HCT116 (cell line): ENCODE data around the gene ITPK1. TPM values are rescaled to one million over a fixed set of nuclear protein-coding genes. Genes with fewer than 3 reads are reported as not detected.

ENCODE experiments used
- ATAC-seq: fragments of 200-7000 bp; cut with Tn5 transposase; 2 replicates; pipeline ENCODE4 v1.9.1; 2020; ENCODE audit warnings: mild to moderate bottlenecking, moderate library complexity
- BruUV-seq: library from RNA; stranded (reverse); fragments of 400-500 nt; replicated peaks from 2 replicates; lab custom pipeline; 2021; lab: Mats Ljungman, UMichigan
- CTCF ChIA-PET: fragments of 300-600 bp; sonication (Branson Sonifier 250); formaldehyde crosslinking; loops from one replicate; lab custom pipeline; 2021; ENCODE audit warnings: antibody characterized with exemption; lab: Charles Lee
- POLR2A ChIA-PET: fragments of 300-600, 350-600 bp; sonication (Branson Sonifier 250); formaldehyde crosslinking; loops from one replicate; lab custom pipeline; 2021; ENCODE audit warnings: antibody characterized with exemption; lab: Charles Lee
- RAD21 ChIA-PET, 2 experiments: fragments of 300-600 bp; sonication (Branson Sonifier 250); formaldehyde crosslinking; loops; one replicate each; lab custom pipeline; 2023; ENCODE audit warnings: low total read pairs in 2 of 2; ENCODE audit not compliant: uncharacterized antibody in 2 of 2, unreplicated experiment in 2 of 2, low non-redundant PET in 1 of 2; lab: Charles Lee
- DNase-seq: peaks from one replicate; pipeline ENCODE4 v3.0.0-alpha.2; 2010; ENCODE audit warnings: low read depth, low spot score
- H2AFZ ChIP-seq: fragments of 200-600 bp; shearing (Covaris generic), sonication (generic); 2 replicates; pipeline ENCODE4 v1.6.1; 2017; ENCODE audit warnings: low read depth, mixed run types, mixed read lengths, antibody characterized with exemption, low read length; ENCODE audit not compliant: poor library complexity, severe bottlenecking
- H3K27ac ChIP-seq: 2 replicates; pipeline ENCODE4 v1.5.1; 2012; ENCODE audit warnings: low read depth, low read length
- H3K27me3 ChIP-seq: fragments of 200-600 bp; sonication (generic); 2 replicates; pipeline ENCODE4 v1.6.1; 2016; ENCODE audit warnings: mixed run types, low read length, mixed read lengths; ENCODE audit not compliant: insufficient read depth
- H3K36me3 ChIP-seq, 2 experiments: fragments of 200-500 bp in 1 of 2; fragments of 200-600 bp in 1 of 2; sonication (Bioruptor generic) in 1 of 2; sonication (generic) in 1 of 2; 2 replicates each; pipeline versions ENCODE4 v1.5.1 to v1.6.1; 2014 to 2016; ENCODE audit warnings: low read length in 2 of 2, inconsistent platforms in 1 of 2, mixed read lengths in 1 of 2, mixed run types in 1 of 2; ENCODE audit not compliant: insufficient read depth in 2 of 2, control insufficient read depth in 1 of 2
- H3K4me1 ChIP-seq, 2 experiments: fragments of 200-600 bp in 1 of 2; sonication (generic) in 1 of 2; 2 replicates each; pipeline versions ENCODE4 v1.5.1 to v1.6.1; 2012 to 2017; ENCODE audit warnings: low read length in 2 of 2, inconsistent platforms in 1 of 2, mild to moderate bottlenecking in 1 of 2, mixed read lengths in 1 of 2, mixed run types in 1 of 2, moderate library complexity in 1 of 2; ENCODE audit not compliant: insufficient read depth in 2 of 2, control insufficient read depth in 1 of 2
- H3K4me2 ChIP-seq: fragments of 200-600 bp; sonication (generic); 2 replicates; pipeline ENCODE4 v1.6.1; 2017; ENCODE audit warnings: mixed run types, low read length, mixed read lengths
- H3K4me3 ChIP-seq, 2 experiments: fragments of 200-600 bp in 1 of 2; sonication (generic) in 1 of 2; replicated peaks in 1 of 2; 2 replicates each; pipeline ENCODE4 v1.5.1; 2011 to 2016; ENCODE audit warnings: low read length in 2 of 2, control low read depth in 1 of 2, low read depth in 1 of 2, mild to moderate bottlenecking in 1 of 2, mixed read lengths in 1 of 2, mixed run types in 1 of 2
- H3K79me2 ChIP-seq: fragments of 200-600 bp; sonication (generic); 2 replicates; pipeline ENCODE4 v1.6.1; 2017; ENCODE audit warnings: mild to moderate bottlenecking, mixed run types, low read length, moderate library complexity, mixed read lengths; ENCODE audit not compliant: insufficient read depth
- H3K9ac ChIP-seq: fragments of 200-600 bp; sonication (generic); 2 replicates; pipeline ENCODE4 v1.6.1; 2016; ENCODE audit warnings: low read length, mixed read lengths
- H3K9me2 ChIP-seq: fragments of 200-600 bp; sonication (generic), shearing (Covaris generic); 2 replicates; pipeline ENCODE4 v1.6.1; 2017; ENCODE audit warnings: mixed run types, mild to moderate bottlenecking, moderate library complexity; ENCODE audit not compliant: insufficient read depth
- H3K9me3 ChIP-seq, 2 experiments: fragments of 200-500 bp in 1 of 2; fragments of 200-600 bp in 1 of 2; sonication (Bioruptor generic) in 1 of 2; sonication (generic) in 1 of 2; 2 replicates each; pipeline ENCODE4 v1.6.1; 2014 to 2017; ENCODE audit warnings: low read length in 2 of 2, mixed read lengths in 2 of 2, inconsistent platforms in 1 of 2, low read depth in 1 of 2, mild to moderate bottlenecking in 1 of 2, mixed run types in 1 of 2, moderate library complexity in 1 of 2; ENCODE audit not compliant: control insufficient read depth in 1 of 2, insufficient read depth in 1 of 2
- H4K20me1 ChIP-seq: fragments of 200-600 bp; sonication (generic), shearing (Covaris generic); 2 replicates; pipeline ENCODE4 v1.6.1; 2017; ENCODE audit warnings: mixed run types, mild to moderate bottlenecking, moderate library complexity; ENCODE audit not compliant: insufficient read depth
- ATF3 ChIP-seq: IDR thresholded peaks from 2 replicates; pipeline ENCODE4 v1.6.1; 2012
- CBX3 ChIP-seq: IDR thresholded peaks from 2 replicates; pipeline ENCODE4 v1.6.1; 2012; ENCODE audit warnings: low read depth
- CEBPB ChIP-seq: IDR thresholded peaks from 2 replicates; pipeline ENCODE4 v1.6.1; 2012; ENCODE audit warnings: low read depth
- EGR1 ChIP-seq: IDR thresholded peaks from 2 replicates; pipeline ENCODE4 v1.6.1; 2012; ENCODE audit warnings: low read depth
- ELF1 ChIP-seq: IDR thresholded peaks from 2 replicates; pipeline ENCODE4 v1.6.1; 2012; ENCODE audit warnings: low read depth, borderline replicate concordance
- EZH2 ChIP-seq: fragments of 200-600 bp; sonication (generic); IDR thresholded peaks from 2 replicates; pipeline ENCODE4 v1.6.1; 2017; ENCODE audit warnings: antibody characterized with exemption, mixed run types
- EZH2phosphoT487 ChIP-seq: fragments of 200-600 bp; IDR thresholded peaks from 2 replicates; pipeline ENCODE4 v1.6.1; 2018; ENCODE audit warnings: antibody characterized with exemption, borderline replicate concordance
- MAX ChIP-seq: IDR thresholded peaks from 2 replicates; pipeline ENCODE4 v1.6.1; 2012
- POLR2A ChIP-seq: IDR thresholded peaks from 2 replicates; pipeline ENCODE4 v1.7.0; 2011; ENCODE audit warnings: borderline replicate concordance; ENCODE audit not compliant: insufficient read depth, insufficient read length; ENCODE audit errors: extremely low read depth
- POLR2AphosphoS5 ChIP-seq: IDR thresholded peaks from 2 replicates; pipeline ENCODE4 v1.6.1; 2011; ENCODE audit warnings: mild to moderate bottlenecking, low read depth, low read length, moderate library complexity
- TCF7L2 ChIP-seq: IDR thresholded peaks from 2 replicates; pipeline ENCODE4 v1.7.0; 2011; ENCODE audit warnings: borderline replicate concordance, inconsistent platforms; ENCODE audit not compliant: insufficient read depth, insufficient read length; ENCODE audit errors: extremely low read depth
- ZFX ChIP-seq: fragments of 450-650 bp; IDR thresholded peaks from 2 replicates; pipeline ENCODE4 v1.6.1; 2017
- intact Hi-C: fragments of 100-400 bp; cut with micrococcal nuclease; formaldehyde crosslinking; loops from 2 replicates; pipeline ENCODE4 v1.10.0; 2022
- total RNA-seq: library from RNA; stranded (reverse); gene quantifications from one replicate; pipeline ENCODE4 v1.2.1, GENCODE V29; 2021; ENCODE audit not compliant: unreplicated experiment
- TF ChIP-seq, protein P1 (sequence below): IDR thresholded peaks from 2 replicates; pipeline ENCODE4 v1.6.1; 2012; ENCODE audit warnings: low read depth
- TF ChIP-seq, protein P2 (sequence below): IDR thresholded peaks from 2 replicates; pipeline ENCODE4 v1.6.1; 2011; ENCODE audit warnings: mild to moderate bottlenecking, low read length, moderate library complexity; ENCODE audit not compliant: insufficient replicate concordance; ENCODE audit errors: extremely low read depth

Gene ITPK1
- total RNA-seq, 1 experiment from 2014 or later = 70.2 TPM

DNA sequence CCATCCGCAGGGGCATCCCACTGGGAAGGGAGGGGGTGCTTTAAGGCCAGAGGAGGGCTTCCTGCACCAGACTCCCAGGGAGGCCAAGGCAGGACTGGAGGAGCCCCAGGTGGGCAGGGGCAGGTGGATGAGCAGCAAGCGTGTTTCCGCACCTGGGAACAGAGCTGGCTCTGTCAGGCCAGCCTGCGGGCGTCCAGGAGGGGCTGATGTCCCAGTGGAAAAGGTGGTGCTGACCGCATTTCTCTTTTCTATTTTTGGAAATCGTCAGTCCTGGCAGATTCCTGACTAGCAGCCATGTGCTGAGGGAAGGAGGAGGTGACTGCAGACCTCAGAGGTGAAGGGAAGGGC, 165.6 kb downstream of the ITPK1 start:
- no peak for ATAC-seq
- Histone ChIP-seq H4K20me1 (no peaks in the 10 kb centered on the region), H3K4me3 (no peak overlapping the region)
- TF ChIP-seq TCF7L2 (no peak), ELF1 (no peak), CBX3 (no peak), ATF3 (no peak), POLR2A (no peak), MAX (no peak), EZH2 (no peak), ZFX (no peak), CEBPB (no peak), EZH2phosphoT487 (no peak), EGR1 (no peak), POLR2AphosphoS5 (no peak)
- TF ChIP-seq, protein P1, sequence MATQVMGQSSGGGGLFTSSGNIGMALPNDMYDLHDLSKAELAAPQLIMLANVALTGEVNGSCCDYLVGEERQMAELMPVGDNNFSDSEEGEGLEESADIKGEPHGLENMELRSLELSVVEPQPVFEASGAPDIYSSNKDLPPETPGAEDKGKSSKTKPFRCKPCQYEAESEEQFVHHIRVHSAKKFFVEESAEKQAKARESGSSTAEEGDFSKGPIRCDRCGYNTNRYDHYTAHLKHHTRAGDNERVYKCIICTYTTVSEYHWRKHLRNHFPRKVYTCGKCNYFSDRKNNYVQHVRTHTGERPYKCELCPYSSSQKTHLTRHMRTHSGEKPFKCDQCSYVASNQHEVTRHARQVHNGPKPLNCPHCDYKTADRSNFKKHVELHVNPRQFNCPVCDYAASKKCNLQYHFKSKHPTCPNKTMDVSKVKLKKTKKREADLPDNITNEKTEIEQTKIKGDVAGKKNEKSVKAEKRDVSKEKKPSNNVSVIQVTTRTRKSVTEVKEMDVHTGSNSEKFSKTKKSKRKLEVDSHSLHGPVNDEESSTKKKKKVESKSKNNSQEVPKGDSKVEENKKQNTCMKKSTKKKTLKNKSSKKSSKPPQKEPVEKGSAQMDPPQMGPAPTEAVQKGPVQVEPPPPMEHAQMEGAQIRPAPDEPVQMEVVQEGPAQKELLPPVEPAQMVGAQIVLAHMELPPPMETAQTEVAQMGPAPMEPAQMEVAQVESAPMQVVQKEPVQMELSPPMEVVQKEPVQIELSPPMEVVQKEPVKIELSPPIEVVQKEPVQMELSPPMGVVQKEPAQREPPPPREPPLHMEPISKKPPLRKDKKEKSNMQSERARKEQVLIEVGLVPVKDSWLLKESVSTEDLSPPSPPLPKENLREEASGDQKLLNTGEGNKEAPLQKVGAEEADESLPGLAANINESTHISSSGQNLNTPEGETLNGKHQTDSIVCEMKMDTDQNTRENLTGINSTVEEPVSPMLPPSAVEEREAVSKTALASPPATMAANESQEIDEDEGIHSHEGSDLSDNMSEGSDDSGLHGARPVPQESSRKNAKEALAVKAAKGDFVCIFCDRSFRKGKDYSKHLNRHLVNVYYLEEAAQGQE = no peak
- TF ChIP-seq, protein P2, sequence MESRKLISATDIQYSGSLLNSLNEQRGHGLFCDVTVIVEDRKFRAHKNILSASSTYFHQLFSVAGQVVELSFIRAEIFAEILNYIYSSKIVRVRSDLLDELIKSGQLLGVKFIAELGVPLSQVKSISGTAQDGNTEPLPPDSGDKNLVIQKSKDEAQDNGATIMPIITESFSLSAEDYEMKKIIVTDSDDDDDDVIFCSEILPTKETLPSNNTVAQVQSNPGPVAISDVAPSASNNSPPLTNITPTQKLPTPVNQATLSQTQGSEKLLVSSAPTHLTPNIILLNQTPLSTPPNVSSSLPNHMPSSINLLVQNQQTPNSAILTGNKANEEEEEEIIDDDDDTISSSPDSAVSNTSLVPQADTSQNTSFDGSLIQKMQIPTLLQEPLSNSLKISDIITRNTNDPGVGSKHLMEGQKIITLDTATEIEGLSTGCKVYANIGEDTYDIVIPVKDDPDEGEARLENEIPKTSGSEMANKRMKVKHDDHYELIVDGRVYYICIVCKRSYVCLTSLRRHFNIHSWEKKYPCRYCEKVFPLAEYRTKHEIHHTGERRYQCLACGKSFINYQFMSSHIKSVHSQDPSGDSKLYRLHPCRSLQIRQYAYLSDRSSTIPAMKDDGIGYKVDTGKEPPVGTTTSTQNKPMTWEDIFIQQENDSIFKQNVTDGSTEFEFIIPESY = no peak
- TF ChIP-seq, all 23 proteins: peak for 0
- Histone ChIP-seq H3K9me2 (no peaks in the 10 kb centered on the region), H3K9ac (no peak overlapping the region), H3K9me3 (no peaks in the 10 kb centered on the region), H2AFZ (no peak overlapping the region), H3K27me3 (no peaks in the 10 kb centered on the region), H3K4me2 (no peak overlapping the region), H3K27ac (no peak overlapping the region), H3K4me1 (peaks cover 11 to 18% of the 10 kb centered on the region in 2 experiments), H3K79me2 (no peaks in the 10 kb centered on the region), H3K36me3 (no peaks in the 10 kb centered on the region)
- ChIA-PET RAD21 (no interaction called here), CTCF (no interaction called here), POLR2A (no interaction called here)
- no peak for DNase-seq
- intact Hi-C loops = loop anchor here (10.0 kb wide), 1 partner anchor 955 kb away; no protein-coding TSS in a partner anchor
- no TSS peak for BruUV-seq
